Measurements from ENCODE around the gene MS4A15.
"Not testable (repeated sequence)": the region's sequence is repeated elsewhere in the genome, so short reads cannot be mapped to it uniquely, and the experiment has no call there.

Gene MS4A15

GRCh38 chr11:60809249-60809648, 52.6 kb downstream of the MS4A15 start:
- no peak for DNase-seq (ENCODE audit: low spot score)

- no peak for DNase-seq (ENCODE audit: low spot score)
Observed at GRCh38 chr11:60809691-60810090, 53.0 kb downstream of the MS4A15 start.

GRCh38 chr11:60810151-60810550, 53.5 kb downstream of the MS4A15 start:
- DNase-seq (ENCODE audit: low spot score) = no peak

- no peak for DNase-seq (ENCODE audit: low spot score)
Observed at GRCh38 chr11:60810569-60810968, 53.9 kb downstream of the MS4A15 start.

GRCh38 chr11:60813324-60813723, 56.7 kb downstream of the MS4A15 start:
- DNase-seq (ENCODE audit: low spot score) = no peak

GRCh38 chr11:60814112-60814511, 57.4 kb downstream of the MS4A15 start:
- no peak for DNase-seq (ENCODE audit: low spot score)

GRCh38 chr11:60816590-60817157, 60.0 kb downstream of the MS4A15 start:
- DNase-seq (ENCODE audit: low spot score) = no peak

GRCh38 chr11:60818057-60818456, 61.4 kb downstream of the MS4A15 start:
- no peak for DNase-seq (ENCODE audit: low spot score)

GRCh38 chr11:60821827-60822599, 65.3 kb downstream of the MS4A15 start:
- no peak for DNase-seq (ENCODE audit: low spot score)

- DNase-seq (ENCODE audit: low spot score) = not testable (repeated sequence)
Observed at GRCh38 chr11:60823745-60824306, 67.2 kb downstream of the MS4A15 start.

GRCh38 chr11:60825118-60825517, 68.5 kb downstream of the MS4A15 start:
- DNase-seq (ENCODE audit: low spot score) = no peak

GRCh38 chr11:60825790-60826189, 69.1 kb downstream of the MS4A15 start:
- DNase-seq (ENCODE audit: low spot score) = no peak
